ENCODE results near the gene NBPF11. TPM values are rescaled to one million over a fixed set of nuclear protein-coding genes. Genes with fewer than 3 reads are reported as not detected.

Gene NBPF11
- total and polyA plus RNA-seq, 2 of the 8 experiments (the other 6 are each of a cell fraction or from before 2014, with no cell fraction given) = 8.7 to 9.2 TPM

DNA sequence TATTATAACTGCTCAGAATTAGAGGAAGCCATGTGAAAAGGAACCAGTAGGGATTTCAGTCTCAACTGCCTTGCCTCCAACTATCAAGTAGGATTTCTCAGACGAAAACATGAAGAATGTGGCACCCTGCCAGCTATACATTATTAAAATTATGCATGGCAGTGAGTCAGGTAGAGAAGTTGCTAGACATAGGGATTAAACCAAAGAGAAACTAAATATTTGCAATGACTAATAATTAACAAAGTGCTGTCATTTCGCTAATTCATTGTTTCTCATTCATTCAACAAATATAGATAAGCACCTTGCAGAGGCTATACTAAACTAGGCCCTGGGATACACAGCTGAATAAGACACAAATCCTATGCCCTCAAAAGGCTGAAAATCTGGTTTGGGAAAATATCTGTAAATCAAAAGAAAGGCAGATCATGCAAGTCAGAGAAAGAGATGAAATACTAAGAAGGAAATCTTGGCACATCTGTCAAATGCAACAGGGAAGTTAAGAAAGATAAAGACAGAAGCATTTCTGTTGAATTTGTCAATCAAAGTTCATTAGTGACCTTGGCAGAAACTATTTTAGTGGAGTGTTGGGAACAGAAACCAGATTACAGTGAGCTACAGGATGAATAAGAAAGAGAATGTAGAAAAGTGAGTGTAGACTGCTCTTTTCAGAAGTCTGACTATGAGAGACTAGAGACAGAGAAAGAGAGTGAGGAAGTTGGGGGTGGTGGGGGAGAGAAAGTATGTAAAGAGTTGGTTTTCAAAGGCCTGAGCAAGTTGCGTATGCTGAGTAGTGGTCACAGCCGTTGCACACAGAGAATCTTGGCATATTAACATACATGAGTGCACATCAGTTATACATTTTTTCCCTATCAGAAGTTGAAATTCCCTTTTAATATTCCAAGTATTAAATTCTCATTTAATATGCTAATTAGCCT, 14.7 kb upstream of the NBPF11 start:
- no peak overlapping the region for H2AFZ ChIP-seq (ENCODE audit: low read length)
- no peak overlapping the region for H2AK5ac ChIP-seq (ENCODE audit: low read depth, low read length)
- DNase-seq (ENCODE audit: low read depth in 1 of 2, low spot score in 2 of 2) = no peak
- H2BK20ac ChIP-seq (ENCODE audit: low read length) = no peak overlapping the region
- H2BK120ac ChIP-seq (replicated peaks; ENCODE audit: low read depth, low read length) = no peak overlapping the region
- POLR2A ChIA-PET (ENCODE audit: partially characterized antibody) = no interaction called here
- no peak overlapping the region for H3K18ac ChIP-seq (ENCODE audit: extremely low read depth, low read length)
- H3K9ac ChIP-seq (replicated peaks in 1 of 4; ENCODE audit: extremely low read depth in 1 of 4, low read depth in 3 of 4, low read length in 3 of 4) = no peak overlapping the region
- H4K5ac ChIP-seq (ENCODE audit: insufficient read length, low read depth, low read length) = no peak overlapping the region
- H4K20me1 ChIP-seq (replicated peaks in 1 of 2; ENCODE audit: control insufficient read depth in 1 of 2, insufficient read depth in 2 of 2, low read length in 2 of 2) = no peaks in the 10 kb centered on the region
- no peaks in the 10 kb centered on the region for H3K36me3 ChIP-seq (ENCODE audit: control insufficient read depth in 2 of 4, insufficient read depth in 4 of 4, low read length in 3 of 4)
- CTCF ChIA-PET (ENCODE audit: partially characterized antibody) = no interaction called here
- no peak for FAIRE-seq
- 72% methylated on average over 4 of the region's 4 CpGs; no CpG with 5 or more reads in 1 of the 2 experiments for WGBS, 2 experiments (ENCODE audit: extremely low coverage in 1 of 2, insufficient coverage in 1 of 2, insufficient read length in 1 of 2, insufficient replicate concordance in 2 of 2, low coverage in 1 of 2, low lambda C conversion rate in 2 of 2, missing lambda C conversion rate in 1 of 2)
- no peak overlapping the region for H3K56ac ChIP-seq (replicated peaks; ENCODE audit: insufficient read length, low read depth, low read length)
- H3K14ac ChIP-seq (ENCODE audit: insufficient read length) = no peak overlapping the region
- no peak overlapping the region for H3K4me2 ChIP-seq (ENCODE audit: insufficient read depth in 1 of 2, low read depth in 2 of 2, low read length in 2 of 2)
- H2BK12ac ChIP-seq (ENCODE audit: low read depth, low read length) = no peak overlapping the region
- no peaks in the 10 kb centered on the region for H3K79me1 ChIP-seq (ENCODE audit: low read depth, low read length)
- H3K23me2 ChIP-seq (ENCODE audit: low read depth, low read length) = no peaks in the 10 kb centered on the region
- H2BK5ac ChIP-seq (ENCODE audit: low read depth, low read length) = no peak overlapping the region
- no peaks in the 10 kb centered on the region for H3K4me1 ChIP-seq (replicated peaks in 1 of 4; ENCODE audit: control insufficient read depth in 3 of 4, insufficient read depth in 4 of 4, low read length in 3 of 4)
- no peak overlapping the region for H3K23ac ChIP-seq (ENCODE audit: insufficient read length)
- no peak overlapping the region for H3K27ac ChIP-seq (ENCODE audit: low read depth, low read length)
- no peaks in the 10 kb centered on the region for H3K27me3 ChIP-seq (replicated peaks in 1 of 4; ENCODE audit: control insufficient read depth in 3 of 4, extremely low read depth in 1 of 4, insufficient read depth in 3 of 4, low read length in 3 of 4)
- no peaks in the 10 kb centered on the region for H3K79me2 ChIP-seq (ENCODE audit: control insufficient read depth in 1 of 2, insufficient read depth in 2 of 2, low read length in 2 of 2)
- no peak overlapping the region for H2BK15ac ChIP-seq (ENCODE audit: low read length)
- H4K91ac ChIP-seq (replicated peaks; ENCODE audit: insufficient read length, low read length) = no peak overlapping the region
- H3K4me3 ChIP-seq (ENCODE audit: extremely low read depth in 1 of 4, insufficient read depth in 2 of 4, low read depth in 3 of 4, low read length in 4 of 4) = no peak overlapping the region
- H3K9me3 ChIP-seq (ENCODE audit: insufficient read depth in 2 of 2, low read depth in 1 of 2, low read length in 1 of 2) = no peaks in the 10 kb centered on the region
- H3K4ac ChIP-seq (replicated peaks; ENCODE audit: insufficient read length, low read depth, low read length) = no peak overlapping the region
- H4K8ac ChIP-seq (ENCODE audit: extremely low read depth, insufficient read depth, low read length) = no peak overlapping the region
- no peak for TF ChIP-seq CEBPB (IDR thresholded peaks at IDR 0.05; ENCODE audit: low read depth, low read length)
- TF ChIP-seq, protein P1, sequence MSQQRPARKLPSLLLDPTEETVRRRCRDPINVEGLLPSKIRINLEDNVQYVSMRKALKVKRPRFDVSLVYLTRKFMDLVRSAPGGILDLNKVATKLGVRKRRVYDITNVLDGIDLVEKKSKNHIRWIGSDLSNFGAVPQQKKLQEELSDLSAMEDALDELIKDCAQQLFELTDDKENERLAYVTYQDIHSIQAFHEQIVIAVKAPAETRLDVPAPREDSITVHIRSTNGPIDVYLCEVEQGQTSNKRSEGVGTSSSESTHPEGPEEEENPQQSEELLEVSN (IDR thresholded peaks at IDR 0.05) = no peak
- TF ChIP-seq JUN (IDR thresholded peaks at IDR 0.05; ENCODE audit: low read depth, low read length) = no peak
- no peak for TF ChIP-seq KDM4A (IDR thresholded peaks at IDR 0.05; ENCODE audit: low read depth, low read length, severe bottlenecking)
- TF ChIP-seq BACH1 (IDR thresholded peaks at IDR 0.05; ENCODE audit: low read length) = no peak
- no peak for TF ChIP-seq TCF12 (IDR thresholded peaks at IDR 0.05; ENCODE audit: low read depth, low read length)
- TF ChIP-seq SIN3A (conservative IDR thresholded peaks at IDR 0.05 in 1 of 2, IDR thresholded peaks at IDR 0.05 in 1 of 2; ENCODE audit: low read depth in 1 of 2, low read length in 2 of 2) = no peak
- no peak for TF ChIP-seq ZNF274 (IDR thresholded peaks at IDR 0.05; ENCODE audit: borderline replicate concordance, extremely low read depth, low read length)
- TF ChIP-seq TBP (IDR thresholded peaks at IDR 0.05; ENCODE audit: low read depth, low read length) = no peak
- no peak for TF ChIP-seq JUND (IDR thresholded peaks at IDR 0.05; ENCODE audit: low read length)
- no peak for TF ChIP-seq CTBP2 (IDR thresholded peaks at IDR 0.05; ENCODE audit: borderline replicate concordance, insufficient read depth, insufficient read length, low read length)
- no peak for TF ChIP-seq EP300 (IDR thresholded peaks at IDR 0.05; ENCODE audit: borderline replicate concordance in 1 of 2, low read depth in 2 of 2, low read length in 2 of 2)

All from H1 (cell line).